G401.6 (cell line): ENCODE results near the gene B3GAT1.

Source experiments
- FAIRE-seq: peaks from 2 replicates; lab custom pipeline; 2012; peaks lifted over from hg19 to GRCh38; lab: Jason Lieb, UNC

Gene B3GAT1

GRCh38 chr11:134441281-134441680, 29.2 kb upstream of the B3GAT1 start:
- FAIRE-seq, result no peak

- FAIRE-seq, result no peak
Measured at GRCh38 chr11:134440851-134441250, 28.8 kb upstream of the B3GAT1 start.

DNA sequence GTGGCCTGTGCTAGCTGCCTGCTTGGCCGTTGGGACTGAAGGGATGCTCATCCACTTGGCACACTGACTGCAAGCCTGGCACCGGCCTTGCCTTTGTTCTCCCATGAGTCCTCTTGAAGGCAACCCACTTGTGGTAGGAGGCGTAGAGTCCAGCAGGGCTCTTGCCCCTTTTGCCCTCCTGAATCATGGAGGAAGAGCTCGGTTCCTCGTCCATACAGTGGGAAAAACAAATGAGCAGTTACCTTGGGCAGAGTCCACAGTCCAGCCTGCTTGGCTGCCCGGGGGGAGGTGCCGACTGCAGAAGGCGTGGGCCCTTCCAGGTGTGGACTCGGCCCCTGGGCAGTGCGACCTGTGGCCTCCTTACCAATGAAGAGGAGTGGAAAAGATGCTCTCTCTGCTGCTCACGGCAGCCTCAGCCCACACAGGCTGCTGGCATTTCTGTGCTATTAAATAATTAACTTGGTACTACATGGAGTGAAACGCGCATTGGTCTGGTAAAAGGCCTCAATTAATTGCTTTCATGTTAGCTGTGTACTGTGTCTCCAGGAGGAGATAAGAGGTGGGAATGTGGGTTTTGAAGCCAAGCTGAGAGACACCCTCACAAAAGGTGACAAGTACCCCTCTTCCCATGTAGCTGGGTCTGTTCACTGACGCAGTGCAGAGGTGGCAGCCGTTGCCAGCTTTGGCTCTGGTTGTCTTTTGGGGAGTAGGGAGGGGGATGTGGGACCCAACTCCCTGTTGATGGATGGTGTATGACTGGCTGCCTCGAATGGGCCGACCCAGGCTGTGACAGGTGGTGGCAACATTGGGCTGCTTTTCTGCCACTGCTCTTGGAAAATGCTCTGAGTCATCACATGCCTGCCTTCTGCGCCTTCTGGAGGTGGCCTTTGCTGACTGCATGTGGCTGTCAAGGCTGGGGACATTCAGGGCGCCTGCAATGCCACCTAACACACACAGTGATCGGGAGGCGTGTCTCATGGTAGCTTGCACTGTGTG, 26.8 kb upstream of the B3GAT1 start:
- FAIRE-seq, result no peak

DNA sequence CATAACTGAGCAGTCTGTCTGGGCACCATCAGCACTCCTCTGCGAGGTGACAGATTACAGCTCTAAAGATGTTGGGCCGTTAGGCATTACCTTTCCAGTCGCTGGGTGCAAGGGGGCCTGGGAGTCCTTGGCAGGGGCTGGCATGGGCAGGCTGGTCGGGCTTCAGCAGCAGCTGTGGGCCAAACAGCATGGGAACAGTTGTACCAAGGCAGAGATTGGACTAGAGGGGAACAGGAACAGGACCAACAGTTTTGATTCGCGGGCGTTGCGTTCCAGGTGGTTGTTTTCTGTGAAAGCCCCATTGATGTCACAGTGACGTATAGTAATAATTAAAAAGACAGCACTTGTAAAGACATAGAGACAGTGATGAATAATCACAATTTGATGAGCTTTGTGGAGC, 25.8 kb upstream of the B3GAT1 start:
- no peak for FAIRE-seq

DNA sequence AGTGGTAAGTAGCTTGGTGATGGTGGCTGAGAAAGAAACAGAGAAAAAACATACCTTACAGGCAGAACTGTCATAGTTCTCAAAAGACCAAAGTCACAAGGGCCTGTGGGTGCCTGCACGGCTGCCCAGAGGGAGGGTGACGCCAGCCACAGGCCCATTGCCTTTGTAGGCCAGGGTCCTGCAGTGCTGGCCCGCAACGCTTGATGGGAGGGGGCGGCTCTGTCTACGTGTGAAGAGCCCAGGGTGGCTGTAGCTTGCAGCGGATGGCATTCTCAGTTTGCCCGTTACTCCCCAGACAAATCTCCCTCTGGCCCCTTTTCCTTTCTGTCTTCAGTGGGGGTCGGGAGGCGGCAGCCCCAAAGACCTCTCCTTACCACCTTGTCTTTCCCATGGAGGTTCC, 24.7 kb upstream of the B3GAT1 start:
- FAIRE-seq, result no peak

- no peak for FAIRE-seq
Measured at GRCh38 chr11:134433806-134434205, 21.8 kb upstream of the B3GAT1 start.

DNA sequence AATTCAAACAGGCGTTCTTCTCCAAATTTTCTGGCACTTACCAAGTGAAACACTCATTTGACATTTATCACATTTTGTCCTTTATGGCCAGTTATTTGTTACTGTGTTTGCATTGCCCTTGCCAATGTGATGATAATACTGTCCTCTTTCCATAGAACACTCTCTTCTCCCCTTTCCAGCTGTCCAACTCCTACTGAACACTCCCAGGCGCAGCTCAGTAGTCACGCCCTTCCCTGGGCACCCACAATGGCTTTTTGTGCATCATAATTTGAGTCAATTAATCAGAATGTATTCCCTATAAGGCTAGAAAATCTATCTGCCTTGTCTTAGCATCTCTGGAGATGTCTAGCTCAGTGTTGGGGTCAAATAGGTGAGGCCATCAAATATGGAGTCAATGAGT, 21.2 kb upstream of the B3GAT1 start:
- no peak for FAIRE-seq

GRCh38 chr11:134432776-134433175, 20.7 kb upstream of the B3GAT1 start:
- no peak for FAIRE-seq

DNA sequence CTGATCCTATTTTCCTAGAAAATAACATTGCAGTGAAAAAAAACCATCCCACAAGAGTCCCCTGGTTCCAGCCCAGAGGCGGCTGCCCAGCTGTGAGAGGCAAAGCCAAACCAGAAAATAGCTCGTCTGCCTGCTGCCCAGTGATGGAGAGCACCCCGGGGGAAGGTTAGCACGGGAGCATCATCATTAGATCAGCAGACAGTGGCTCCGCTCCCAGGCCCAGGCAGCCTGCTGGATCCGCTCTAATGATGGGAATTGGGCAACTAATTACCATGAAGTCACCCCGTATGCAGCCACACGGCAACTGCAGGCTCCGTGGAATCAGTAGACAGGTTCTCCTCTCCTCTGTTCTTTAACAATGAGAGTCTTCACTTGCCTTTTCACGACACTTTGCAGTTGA, 17.1 kb upstream of the B3GAT1 start:
- FAIRE-seq, result no peak

DNA sequence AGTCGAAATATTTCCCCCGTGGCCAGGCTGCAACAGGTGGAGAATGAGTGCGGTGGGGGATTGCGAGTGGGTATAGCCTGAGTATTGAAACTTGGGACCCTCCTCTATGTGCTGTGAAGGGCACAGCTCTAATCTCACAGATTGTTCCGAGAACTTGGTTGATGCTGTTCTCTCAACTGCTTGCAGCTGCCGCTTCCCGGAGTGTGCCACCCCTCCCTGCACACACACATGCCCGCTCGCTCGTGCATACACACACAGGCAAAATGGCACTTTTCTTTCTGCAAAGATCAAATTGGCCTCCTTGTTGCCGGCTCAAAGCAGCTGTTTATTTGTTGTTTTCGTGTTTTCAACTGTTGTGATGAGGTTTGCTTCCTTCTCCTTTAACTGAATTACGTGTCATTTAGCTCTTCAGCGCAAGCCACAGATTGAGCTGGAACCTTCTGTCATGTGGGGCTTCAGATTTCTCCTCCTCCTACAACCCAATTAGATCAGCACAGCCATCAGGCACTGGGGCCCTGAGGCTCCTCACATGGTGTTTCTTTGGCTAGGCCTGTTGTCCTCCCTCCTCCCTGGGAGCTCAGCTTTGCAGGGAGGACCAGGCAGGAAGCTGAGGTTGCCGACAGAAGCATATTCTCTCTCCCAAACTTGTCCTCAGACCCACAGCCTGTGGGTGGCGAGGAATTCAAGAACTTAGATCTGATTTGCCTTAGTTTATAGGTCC, 13.9 kb upstream of the B3GAT1 start:
- FAIRE-seq, result no peak

DNA sequence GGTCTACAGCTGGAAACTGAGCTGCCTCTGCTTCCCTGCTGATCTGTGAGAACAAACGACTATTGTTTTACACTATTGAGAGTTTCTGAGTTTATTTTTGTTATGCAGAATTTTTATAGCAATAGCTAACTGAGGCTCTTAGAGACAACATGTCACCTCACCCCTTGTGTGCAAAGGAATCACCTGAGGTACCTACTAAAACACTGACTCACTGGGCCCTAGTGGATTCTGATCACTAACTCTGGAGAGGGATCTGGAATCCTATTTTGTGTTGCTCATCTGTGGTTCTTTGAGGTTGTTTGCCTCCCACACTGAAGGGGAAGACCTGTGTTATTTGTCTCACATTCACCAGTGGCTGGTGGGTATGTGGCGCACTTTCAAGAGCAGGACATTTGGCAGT, 13.4 kb upstream of the B3GAT1 start:
- no peak for FAIRE-seq

DNA sequence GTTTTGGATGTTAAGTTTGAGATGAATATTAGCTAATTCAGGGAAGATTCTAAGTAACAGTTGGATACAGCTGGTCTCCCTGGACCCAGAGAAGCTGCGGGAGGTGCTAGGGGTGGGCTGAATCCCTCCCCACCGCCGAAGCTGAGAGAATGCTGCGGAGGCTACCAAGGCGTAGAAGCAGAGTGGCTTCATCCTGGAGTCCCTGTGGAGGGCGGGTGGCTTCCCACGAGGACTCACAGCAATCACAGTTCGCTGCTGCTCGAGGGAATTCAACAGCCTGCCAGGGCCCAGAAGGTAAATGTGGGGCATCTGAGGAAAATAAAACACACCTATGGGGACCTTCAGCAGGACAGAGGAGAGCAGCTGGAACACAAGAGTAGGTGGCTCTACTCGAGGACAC, 11.1 kb upstream of the B3GAT1 start:
- no peak for FAIRE-seq

GRCh38 chr11:134417871-134418840, 6.1 kb upstream of the B3GAT1 start:
- FAIRE-seq, result no peak

- no peak for FAIRE-seq
Measured at GRCh38 chr11:134416726-134417125, 4.7 kb upstream of the B3GAT1 start.

DNA sequence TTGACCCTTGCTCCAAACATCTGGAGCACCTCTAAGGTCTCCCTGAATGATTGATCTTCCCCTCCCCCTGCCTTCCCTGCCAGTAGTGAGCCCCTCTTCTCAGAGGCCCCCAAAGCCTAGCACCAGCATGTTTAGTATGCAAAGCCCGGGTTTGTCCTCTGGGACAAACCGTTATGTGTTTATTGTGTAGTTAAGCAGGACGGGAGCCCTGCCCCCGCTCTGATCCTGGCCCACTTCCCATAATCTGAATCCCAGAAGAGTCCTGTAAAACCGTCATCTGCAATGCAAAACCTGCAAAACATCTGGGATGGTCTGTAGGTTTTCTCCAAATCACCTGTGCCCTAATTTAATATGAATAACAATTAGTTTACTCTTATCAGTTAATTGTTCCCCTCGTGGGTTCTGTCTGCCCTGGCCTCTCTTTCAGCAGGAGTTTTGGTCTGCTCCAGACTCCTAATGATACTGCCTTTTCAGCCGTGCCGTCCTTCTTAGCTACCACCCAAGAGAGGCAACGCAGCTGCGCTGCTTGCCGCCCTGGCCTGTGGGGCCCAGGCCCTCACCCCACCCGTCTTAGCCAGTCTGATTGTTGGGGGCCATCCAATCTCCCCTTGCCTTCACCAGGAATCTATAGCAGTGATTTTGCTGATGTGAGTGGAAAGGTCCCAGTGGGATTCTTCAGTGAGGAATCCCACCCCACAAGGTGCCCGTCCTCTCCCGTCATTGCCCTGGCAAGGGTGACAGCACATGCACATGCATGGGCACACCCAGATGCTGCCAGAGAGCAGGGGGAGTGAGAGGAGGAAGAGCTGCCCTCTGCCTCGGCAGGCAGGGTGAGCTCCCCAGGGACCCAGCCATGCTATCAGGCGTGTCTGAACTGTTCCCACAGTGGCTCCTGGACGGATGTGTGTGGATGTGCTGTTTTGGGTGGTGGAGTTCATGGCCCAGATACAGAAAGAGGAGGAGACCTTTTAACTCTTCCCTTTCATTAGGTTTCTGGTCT, 3.0 kb upstream of the B3GAT1 start:
- FAIRE-seq, result no peak

GRCh38 chr11:134413826-134414731, 2.0 kb upstream of the B3GAT1 start:
- FAIRE-seq, result no peak

DNA sequence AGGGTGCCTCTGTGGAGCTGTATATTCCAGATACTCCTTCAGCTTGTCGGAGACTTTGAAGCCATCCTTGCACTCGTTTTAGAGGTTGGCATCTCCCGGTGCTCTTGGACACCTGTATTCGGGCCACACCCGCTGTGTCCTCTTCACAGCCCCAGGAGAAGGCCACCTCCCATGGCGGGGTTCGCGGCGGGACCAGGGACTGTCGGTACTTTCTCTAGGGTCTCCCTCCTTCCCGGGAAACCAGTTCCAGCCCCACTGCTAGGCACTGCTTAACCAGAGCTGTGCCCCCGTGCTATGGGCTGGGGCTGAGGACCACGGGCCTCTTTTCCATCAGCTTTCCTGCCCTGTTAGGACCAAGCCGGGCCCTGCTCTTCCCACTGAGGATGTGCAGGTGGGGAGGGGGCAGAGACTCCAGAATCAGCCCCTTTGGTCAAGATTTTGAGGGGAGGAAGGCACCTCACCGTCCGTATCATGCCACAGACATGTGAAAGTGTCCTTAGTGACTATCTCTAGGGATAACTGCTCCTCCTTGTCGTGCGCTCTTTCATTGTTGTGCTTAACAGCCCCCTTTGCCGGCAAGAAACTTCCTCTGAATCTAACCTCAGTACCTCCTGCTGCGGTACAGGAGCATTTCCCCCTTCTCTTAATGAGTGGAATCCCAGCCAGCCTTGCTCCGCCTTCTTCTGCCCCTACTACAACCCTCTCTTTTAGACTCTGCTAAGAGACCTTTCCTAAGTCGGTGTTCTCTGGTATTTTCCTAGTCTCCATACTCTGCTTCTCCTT, 1.2 kb upstream of the B3GAT1 start:
- no peak for FAIRE-seq

DNA sequence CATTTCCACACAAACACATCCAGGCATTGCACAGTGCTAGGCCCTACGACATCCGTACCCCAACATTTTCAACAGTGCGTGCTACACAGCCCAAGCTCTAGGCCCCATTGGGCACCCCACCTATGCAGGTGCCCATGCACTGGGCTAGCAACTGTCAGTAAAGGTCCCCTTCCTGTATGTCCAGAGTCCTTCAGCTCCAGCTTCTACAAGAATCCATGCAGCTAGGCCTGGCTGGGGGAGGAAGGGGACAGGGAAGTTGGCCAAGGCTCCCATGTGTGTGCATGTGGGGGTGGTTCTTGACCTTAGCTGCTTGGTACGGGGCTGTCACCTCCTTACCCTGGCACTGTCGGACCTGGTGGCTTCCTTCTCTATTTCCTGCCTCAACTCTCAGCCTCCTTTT, 1.3 kb downstream of the B3GAT1 start:
- FAIRE-seq, result no peak
